Measurements from ENCODE around the gene KIRREL1.

Gene KIRREL1

DNA sequence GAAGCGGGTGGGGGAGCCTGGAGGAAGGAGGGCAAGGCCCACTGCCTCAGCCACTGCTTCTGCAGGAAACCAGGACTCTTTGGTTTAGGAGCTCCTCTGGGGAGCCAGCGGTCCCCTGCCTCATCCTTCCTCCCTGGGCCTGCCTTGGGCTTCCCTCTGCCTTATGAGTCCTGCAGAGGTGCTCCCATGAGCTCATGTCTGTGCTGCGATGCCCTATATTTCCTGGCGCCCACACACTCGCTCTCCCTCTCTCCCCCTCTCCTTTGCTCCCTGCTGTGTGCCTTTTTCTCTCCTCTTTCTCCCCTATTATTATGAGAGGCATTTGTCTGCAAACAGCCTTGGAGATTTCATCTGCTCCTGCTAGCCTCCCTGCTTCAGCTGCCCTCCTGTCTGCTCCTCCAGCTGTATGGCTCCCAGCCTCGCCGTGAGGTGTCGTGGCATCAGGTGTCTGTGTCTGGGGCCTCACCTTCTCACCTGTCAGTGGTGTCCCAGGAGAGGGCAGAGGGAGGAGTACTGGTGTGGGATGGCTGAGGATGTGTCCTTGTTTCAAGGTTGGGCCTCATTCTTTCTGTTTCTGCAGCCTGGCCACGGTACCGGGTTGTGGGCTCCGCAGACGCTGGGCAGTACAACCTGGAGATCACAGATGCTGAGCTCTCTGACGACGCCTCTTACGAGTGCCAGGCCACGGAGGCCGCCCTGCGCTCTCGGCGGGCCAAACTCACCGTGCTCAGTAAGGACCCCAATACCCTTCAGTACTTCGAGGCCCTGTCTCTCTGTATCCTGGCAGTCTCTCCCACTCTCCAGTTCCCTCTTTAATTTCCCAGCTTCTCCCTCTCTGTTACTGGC, 84.2 kb downstream of the KIRREL1 start:
- DNase-seq, result no peak

DNA sequence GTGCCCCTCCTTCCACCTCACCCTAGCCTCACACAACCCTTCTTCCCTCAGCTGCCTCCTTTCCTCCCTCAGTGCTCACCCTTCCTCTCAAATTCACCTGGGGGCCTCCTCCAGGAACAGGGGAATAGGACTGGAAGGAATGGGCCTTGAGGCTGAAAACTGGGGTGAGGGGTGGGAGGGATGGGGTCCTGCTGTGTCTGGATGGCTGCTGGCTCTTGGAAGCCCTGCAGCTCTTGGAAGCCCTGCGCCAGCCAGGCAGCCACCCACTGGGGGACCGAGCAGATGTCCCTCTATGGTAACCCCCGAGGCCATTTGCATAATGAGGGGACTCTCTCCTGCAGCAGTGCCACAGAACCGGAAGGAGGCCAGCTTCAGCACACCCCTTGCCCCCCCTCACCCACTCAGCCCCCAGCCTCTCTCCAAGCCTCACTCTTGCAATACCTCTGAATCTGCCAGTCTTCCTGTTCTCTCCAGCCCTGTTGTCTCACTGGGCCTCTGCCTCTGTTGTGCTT, 85.2 kb downstream of the KIRREL1 start:
- no peak for DNase-seq

DNA sequence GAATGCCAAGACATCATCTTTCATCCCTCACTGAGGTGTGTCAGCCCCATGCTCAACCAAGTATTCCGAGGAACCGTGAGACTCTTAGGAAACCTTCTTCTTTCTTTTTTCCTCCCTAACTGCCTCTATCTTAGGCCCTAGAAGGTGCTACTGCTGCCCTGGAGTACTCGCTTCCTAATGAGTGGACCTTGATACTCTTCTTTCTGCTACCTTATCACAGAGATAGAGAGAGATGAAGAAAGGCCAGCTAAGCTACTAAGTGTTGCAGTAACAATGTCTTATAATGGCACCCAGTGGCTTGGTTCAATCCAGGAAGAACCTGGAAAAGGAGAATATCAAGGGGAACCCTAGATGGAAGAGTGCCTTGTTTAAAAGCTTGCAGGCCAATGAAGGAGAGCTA, 86.6 kb downstream of the KIRREL1 start:
- DNase-seq, result no peak

DNA sequence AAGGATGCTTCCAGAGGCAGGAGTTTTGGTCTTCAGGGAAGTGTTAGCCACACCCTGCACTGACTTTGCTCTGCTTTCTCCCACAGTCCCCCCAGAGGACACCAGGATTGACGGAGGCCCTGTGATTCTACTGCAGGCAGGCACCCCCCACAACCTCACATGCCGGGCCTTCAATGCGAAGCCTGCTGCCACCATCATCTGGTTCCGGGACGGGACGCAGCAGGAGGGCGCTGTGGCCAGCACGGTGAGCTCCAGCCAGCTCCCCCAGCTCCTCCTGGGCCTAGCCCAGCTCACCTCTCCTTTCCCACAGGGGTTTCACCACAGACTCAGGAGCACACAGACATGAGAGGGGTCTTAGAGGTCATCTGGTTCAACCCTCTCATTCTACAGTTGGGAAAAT, 90.9 kb downstream of the KIRREL1 start:
- DNase-seq, result no peak

DNA sequence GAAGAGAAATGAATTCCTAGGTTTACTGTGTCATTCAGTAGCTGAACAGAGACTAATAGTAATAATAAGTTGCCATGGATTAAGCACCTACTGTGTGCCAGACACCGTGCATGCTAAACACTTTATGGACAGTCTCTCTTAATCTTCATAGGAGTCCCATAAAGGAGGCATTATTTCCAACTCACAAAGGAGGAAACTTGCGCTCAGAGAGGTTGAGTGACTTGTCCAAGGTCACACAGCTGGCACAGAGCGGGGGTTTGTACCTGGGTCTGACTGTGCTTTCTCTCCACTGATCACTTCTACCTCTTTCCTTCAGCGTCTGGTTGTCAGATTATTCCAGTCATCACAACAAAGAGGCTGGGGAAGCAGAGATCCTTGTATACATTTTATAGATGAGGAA, 91.3 kb downstream of the KIRREL1 start:
- DNase-seq, result no peak

DNA sequence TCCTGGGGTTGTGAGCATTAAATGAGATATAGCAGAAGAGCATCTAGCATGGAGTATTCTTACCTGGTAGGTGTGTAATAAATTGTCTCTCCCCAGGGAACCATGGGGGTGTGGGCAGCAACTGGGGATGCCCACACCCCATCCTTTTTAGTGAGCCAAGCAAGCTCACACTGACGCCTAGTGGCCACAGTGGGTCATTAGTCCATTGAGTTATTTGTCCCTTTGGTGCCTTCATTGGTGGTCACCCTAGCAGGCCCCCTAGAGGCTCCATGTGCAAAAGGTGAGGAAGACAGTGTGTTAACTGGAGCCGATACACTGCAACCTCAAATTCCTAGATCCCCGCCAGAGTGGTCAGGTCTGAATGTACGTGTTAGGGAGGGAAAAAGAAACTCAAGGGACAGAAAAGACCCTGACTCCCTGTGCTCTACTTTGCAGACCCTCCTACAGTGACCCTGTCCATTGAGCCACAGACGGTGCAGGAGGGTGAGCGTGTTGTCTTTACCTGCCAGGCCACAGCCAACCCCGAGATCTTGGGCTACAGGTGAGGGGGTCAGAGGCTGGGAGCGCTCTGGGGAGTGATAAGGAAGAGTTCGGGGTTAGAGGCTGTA, 94.0 kb downstream of the KIRREL1 start:
- DNase-seq, result no peak

DNA sequence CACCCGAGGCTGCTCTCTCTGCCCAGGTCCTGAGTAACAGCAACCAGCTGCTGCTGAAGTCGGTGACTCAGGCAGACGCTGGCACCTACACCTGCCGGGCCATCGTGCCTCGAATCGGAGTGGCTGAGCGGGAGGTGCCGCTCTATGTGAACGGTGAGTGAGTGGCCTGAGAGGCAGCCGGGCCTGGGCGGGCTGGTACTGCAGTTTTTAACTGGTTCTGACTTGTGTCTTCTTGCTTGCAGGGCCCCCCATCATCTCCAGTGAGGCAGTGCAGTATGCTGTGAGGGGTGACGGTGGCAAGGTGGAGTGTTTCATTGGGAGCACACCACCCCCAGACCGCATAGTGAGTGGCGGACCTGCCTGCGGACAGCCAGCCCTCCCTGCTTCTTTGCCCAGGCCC, 96.0 kb downstream of the KIRREL1 start:
- DNase-seq, result no peak

DNA sequence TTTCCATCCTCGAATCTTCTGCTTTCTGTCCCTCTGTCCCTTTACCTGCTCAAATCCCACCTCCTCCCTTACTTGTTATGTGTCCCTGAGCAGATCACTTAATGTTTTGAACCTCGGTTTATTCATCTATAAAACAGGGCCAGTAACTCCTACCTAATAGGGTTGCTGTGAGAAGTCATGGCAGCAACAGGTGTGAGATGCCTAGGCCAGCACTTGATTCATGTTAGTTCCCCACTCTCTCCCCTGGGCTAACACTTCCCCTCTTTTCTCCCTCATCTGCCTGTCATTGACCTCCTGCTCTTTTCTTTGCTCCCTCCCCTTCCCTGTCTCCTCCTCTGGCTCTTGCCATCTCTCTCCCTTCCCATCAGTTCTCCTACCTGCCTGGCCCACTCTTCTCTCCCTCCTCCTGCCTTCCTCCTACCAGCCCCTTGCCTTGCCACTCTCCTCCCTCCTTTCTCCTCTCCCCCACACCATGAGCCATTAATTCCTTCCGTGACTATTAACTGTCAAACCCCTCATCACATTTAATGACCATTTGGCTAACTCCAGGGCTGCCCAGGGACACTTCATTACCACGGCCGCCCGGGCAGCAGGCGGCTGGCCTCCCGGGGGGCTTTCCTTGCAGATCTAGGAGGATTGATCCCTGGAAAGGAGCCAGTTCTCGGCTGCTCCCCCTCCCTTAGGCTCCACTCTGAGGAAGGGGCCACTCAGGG, 96.6 kb downstream of the KIRREL1 start:
- DNase-seq, result no peak

DNA sequence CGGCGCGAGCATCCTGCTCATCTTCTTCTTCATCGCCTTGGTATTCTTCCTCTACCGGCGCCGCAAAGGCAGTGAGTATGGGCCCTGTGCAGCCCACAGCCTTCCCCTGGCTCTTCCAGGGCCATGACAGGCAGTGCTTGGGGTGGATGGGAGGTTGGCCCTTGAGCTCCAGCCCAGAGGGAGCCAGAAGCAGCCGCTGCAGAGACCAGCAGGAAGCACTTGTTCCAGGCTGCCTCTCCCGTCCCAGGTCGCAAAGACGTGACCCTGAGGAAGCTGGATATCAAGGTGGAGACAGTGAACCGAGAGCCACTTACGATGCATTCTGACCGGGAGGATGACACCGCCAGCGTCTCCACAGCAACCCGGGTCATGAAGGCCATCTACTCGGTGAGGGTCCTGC, 99.9 kb downstream of the KIRREL1 start:
- no peak for DNase-seq

DNA sequence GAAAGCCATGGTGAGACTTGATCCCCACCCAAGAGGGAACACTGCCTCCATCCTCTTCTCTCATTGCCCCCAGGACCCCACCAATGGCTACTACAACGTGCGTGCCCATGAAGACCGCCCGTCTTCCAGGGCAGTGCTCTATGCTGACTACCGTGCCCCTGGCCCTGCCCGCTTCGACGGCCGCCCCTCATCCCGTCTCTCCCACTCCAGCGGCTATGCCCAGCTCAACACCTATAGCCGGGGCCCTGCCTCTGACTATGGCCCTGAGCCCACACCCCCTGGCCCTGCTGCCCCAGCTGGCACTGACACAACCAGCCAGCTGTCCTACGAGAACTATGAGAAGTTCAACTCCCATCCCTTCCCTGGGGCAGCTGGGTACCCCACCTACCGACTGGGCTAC, 101.1 kb downstream of the KIRREL1 start:
- no peak for DNase-seq

DNA sequence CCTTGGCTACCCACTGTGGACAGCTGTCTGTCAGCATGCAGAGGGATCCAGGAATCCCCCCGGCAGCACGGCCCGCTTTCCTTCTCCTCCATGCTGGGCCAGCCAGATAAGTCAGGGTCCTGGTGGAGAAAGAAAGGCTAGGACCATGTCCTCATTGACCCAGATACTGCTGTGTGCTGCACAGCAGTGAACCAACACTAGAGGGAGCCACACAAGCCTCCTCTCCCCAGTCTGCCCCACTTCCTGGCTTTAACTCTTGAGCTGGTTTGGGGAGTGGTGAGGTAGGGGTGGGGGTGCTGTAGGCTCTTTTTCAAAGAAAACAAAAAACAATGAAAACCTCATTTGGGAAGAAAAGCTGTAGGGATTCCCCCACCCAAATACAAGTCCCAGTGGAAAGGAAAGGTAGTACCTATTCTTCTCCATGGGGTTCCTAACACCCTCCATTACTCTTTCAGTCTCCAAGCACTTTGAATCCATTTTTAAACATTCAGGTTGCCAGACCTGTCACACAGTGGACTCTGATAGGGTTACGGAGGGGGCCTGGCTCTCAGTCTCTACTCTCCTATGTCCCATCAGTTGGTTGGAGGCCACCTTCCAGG, 102.4 kb downstream of the KIRREL1 start:
- DNase-seq, result no peak

DNA sequence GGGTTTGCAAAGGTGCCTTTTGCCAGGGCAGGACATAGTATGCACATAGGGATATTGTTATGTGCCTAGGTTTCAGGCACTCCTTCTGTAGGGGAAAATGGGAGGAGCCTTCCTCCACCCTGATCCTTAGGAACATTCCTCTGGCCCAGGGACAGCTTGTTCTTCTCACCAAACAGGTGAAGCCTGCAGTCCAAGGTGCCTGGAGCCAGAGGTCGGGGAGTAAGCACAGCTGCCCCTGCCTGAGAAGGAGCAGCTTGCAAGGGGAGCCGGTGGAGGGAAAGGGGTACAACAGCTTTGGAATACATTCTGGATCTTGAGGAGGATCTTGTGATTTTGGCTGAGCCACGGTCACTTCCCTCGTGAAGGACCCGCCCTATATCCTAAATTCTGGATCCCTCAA, 104.8 kb downstream of the KIRREL1 start:
- no peak for DNase-seq

DNA sequence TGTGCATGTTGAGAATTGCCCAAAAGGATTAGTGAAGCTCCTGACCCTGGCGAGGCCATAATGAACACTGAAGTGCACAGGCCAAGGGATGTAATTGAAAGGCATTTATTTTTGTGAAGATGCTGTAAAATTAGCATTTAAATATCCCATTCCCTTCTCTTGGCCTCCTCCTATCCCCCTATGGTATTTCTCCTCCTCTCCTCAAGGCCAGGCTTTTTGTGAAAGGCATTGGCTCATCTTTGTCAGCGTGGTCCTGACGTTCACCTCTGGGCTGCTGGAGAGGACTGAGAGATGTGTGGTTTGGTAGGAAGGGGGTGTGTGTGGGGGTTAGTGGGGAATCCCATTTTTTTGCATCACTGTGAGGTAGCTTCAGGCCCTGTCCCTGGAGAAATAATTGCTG, 105.7 kb downstream of the KIRREL1 start:
- DNase-seq, result no peak

DNA sequence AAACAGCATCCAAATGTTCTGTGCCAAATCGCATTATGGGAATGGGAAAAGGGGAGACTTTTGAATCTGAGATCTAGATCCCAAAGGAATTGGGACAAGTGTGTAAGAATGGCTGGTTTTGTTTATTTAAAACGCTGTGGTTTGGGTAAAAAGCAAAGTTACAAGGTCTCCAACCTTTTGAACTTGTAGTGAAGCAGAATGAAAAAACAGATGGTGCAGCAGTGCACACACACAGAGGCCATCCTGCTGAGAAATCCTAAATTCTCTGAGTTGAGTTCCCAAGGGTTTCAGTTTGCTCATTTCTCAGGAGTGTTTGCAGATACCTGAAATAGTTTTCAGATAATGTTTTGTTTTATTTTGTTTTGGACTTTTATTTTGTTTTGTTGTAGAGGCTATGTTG, 107.1 kb downstream of the KIRREL1 start:
- DNase-seq, result no peak

DNA sequence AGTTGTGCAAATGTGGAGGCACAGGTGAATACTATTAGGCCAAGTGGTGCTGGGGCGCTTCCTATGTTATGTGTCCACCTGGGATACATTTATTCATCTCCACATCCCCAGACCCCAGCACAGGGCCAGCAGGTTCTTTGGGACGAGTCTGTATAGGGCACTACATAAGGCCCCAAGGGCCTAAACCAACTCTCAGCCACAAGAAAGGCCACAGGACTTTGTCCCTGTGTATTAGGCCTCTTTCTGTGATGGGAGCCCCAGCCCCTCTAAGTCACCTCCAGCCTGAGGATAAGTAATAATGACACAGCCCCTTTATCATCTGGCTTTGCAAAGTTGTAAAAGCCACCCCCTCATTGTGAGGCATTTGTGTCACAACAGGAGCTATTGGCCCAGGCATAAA, 108.0 kb downstream of the KIRREL1 start:
- DNase-seq, result no peak

DNA sequence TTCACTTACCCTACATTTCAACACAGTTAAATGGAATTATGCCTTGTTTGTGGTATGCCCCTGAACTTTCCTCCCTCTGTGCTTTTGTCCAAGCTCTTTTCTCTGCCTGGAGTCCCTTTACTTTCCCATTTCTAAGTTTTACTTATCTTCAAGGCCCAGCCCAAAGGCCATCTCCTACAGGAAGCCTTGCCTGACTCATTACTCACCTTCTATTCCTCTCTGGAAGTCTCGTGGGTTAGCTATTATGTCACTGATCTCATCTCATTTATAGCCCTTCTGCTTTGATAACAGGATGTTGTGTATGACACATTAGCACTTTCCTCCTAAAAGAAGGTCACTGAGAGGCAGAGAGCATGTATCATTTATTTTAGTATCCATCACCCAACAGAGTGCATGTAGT, 108.5 kb downstream of the KIRREL1 start:
- no peak for DNase-seq

DNA sequence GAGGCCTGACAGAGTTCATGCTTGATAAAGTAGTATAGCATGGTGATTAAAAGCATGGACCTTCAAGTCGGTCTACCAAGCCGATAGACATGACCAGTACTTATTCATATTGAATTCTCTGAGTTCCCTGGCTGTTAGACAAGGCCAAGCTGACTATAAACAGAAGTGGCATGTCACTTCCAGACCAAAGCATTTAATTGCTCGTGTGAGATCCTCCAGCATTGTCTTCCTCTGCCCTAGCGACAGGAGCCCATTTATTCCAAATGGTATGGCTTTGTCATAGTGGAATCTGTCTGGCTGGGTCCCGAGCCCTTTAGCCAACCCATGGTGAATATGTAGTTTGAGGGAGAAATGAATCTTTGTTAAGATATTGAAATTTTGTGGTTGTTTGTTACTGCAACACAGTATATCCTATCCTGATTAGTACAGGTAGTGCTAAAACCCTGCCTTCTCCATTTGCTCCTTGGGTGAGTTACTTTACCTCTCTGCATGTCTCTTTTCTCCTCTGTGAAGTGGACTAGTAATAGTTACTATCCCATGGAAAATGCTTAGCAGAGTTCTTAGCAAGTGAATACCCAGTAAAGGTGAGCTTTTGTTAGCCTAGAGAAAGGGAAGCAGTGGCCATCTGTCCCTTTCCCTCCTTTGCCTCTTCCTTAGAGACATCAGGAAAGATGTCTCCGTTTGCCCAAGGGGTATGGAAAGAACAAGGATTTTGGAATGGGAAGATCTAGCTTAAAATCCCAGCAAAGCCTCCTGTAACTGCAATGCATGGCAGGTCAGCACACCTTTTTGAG, 109.6 kb downstream of the KIRREL1 start:
- DNase-seq, result no peak

DNA sequence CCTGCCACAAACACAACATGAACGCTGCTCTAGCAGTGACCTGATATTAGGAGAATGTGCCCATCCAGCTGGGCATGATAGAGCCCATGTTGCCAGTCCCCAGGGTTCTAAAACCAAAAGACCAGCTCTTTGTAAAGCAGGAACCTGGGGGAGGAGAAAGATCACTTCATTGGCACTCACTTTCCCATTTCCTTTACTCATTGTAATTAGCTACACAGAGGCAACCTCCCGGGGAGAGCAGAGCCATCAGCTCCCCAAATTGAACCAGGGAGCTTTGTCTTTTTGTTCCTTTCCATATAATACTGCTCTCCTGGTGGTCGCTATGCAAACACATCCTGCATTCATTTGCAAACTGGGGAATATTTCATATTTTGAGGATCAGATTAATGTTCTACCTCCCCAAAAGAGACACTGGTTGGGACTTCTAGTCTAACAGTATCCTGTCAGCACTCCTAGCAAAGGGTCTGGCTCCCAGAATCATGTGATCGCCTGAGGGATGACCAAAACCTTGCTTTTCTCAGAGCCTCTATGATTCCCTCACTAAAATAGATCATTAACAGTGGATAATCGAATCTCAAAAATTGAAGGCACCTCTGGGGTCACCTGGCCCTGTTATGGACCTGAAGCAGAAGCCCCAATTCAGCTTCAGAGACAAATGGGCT, 110.5 kb downstream of the KIRREL1 start:
- DNase-seq, result no peak

DNA sequence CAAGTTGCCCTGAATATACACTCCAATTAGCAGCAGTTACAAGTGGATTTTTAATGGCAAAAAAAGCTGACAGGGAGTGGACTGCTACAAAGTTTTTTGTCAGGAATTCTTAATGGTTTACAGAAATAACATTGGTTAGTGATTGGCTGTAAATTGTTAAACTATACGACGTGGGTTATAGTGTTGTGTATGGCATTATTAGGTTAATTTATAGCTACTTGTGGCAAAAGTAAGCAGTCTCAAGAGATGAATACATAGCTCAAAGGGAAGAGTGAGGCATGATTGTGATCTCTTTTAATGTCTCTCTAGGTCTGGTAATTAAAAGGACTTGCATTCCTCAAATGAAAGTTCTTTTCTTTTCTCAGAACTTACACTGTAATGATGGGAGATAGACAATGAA, 111.4 kb downstream of the KIRREL1 start:
- DNase-seq, result no peak

DNA sequence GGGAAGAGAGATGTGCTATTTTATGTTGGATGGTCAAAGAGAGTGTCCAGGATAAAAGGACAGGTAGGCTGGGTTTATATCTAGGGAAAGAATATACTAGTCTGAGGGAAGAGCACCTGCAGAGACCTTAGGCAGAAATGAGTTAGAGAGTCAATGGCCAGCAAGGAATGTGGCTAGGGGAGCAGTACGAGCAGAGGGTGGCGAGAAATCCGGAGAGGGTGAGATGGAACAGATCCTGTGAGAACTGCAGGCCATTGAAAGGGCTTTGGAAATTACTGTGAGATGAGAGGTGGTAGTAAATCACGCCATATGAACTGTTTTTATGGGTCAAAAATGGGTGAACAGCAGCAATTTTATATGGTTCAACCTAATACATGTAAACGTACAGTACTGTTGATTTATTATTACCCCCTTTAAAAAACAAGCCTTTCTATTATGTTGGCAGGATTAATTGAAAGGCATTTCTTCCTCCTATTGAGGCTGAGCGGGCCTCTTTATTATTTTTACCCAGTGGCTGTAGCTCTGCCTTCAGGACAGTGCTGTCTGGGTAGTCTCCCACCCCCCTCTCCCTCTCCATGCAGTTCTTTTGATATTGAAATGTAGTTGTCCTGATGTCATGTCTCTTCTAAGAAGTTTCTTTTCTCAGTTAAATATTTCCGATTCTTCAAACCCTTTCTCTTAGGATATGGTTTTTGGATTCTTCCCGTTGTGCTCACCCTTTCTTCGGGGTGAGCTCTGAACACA, 112.1 kb downstream of the KIRREL1 start:
- DNase-seq, result no peak

DNA sequence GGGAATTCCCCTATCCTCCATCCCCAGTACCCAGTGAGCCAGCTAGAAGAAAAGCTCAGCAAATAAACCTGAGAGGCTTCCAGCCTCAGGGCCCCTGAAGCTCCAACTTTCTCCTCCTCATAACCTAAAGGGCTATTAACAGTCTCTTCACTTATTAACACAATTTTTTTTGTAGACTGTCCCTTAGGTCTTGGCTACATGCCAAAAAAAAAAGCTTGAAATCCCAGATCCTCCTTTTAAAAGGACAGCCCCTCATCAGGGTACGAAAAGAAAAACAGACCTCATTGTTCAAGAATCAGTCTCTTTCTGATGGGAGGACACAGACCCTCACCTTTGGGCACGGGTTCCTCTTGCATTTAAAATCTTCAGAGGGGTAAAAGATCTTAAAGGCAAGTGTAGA, 114.5 kb downstream of the KIRREL1 start:
- no peak for DNase-seq

Data from NCI-H187 treated with DMSO at 0.1 percent for 48 hours (cell line).